RPMI7951 (cell line): ENCODE results near the gene FOXO3. TPM values are rescaled to one million over a fixed set of nuclear protein-coding genes. Genes with fewer than 3 reads are reported as not detected.

ENCODE experiments used
- DNase-seq: peaks from one replicate; pipeline ENCODE4 v3.0.0-alpha.2; 2012; ENCODE audit warnings: low read depth
- total RNA-seq: library from RNA; depleted of rRNA; stranded (reverse); fragments of >200 nt; shearing (Covaris generic); gene quantifications from 2 replicates; pipeline ENCODE4 v1.2.3, GENCODE V29; 2014

FOXO3 gene
- total RNA-seq, 1 experiment from 2014 or later, result 19.0 TPM

- DNase-seq, result peak; percentile 35
Measured at GRCh38 chr6:108712946-108713345, 152.2 kb downstream of the FOXO3 start.

GRCh38 chr6:108714101-108714765 lies 153.5 kb downstream of the FOXO3 start:
- DNase-seq, result peak; percentile 79

- peak; percentile 44 for DNase-seq
Measured at GRCh38 chr6:108714766-108715414, 154.2 kb downstream of the FOXO3 start.

GRCh38 chr6:108715832-108716231 lies 155.1 kb downstream of the FOXO3 start:
- DNase-seq, result peak; percentile 49

- no peak for DNase-seq
Measured at GRCh38 chr6:108716801-108717791, 156.4 kb downstream of the FOXO3 start.

GRCh38 chr6:108719477-108719876 lies 158.8 kb downstream of the FOXO3 start:
- no peak for DNase-seq

GRCh38 chr6:108720827-108721226 lies 160.1 kb downstream of the FOXO3 start:
- DNase-seq, result no peak

GRCh38 chr6:108721286-108721685 lies 160.6 kb downstream of the FOXO3 start:
- DNase-seq, result no peak

- no peak for DNase-seq
Measured at GRCh38 chr6:108723594-108723993, 162.9 kb downstream of the FOXO3 start.

GRCh38 chr6:108726726-108727339 lies 166.1 kb downstream of the FOXO3 start:
- DNase-seq, result no peak

GRCh38 chr6:108727966-108728730 lies 167.4 kb downstream of the FOXO3 start:
- DNase-seq, result no peak

- DNase-seq, result no peak
Measured at GRCh38 chr6:108728826-108729225, 168.1 kb downstream of the FOXO3 start.

GRCh38 chr6:108730635-108731515 lies 170.2 kb downstream of the FOXO3 start:
- DNase-seq, result no peak

GRCh38 chr6:108732091-108732870 lies 171.6 kb downstream of the FOXO3 start:
- peak; percentile 69 for DNase-seq

GRCh38 chr6:108733051-108733450 lies 172.3 kb downstream of the FOXO3 start:
- no peak for DNase-seq

- DNase-seq, result no peak
Measured at GRCh38 chr6:108733706-108734265, 173.1 kb downstream of the FOXO3 start.
